Islet of Langerhans (tissue), 1 donor: ENCODE results near the gene LSAMP.
A peak's percentile ranks its signal among the peaks of the same experiment; 100 is the strongest.

Experiments
- FAIRE-seq: peaks from one replicate; lab custom pipeline; 2011; peaks lifted over from hg19 to GRCh38; lab: Jason Lieb, UNC

Gene LSAMP

DNA sequence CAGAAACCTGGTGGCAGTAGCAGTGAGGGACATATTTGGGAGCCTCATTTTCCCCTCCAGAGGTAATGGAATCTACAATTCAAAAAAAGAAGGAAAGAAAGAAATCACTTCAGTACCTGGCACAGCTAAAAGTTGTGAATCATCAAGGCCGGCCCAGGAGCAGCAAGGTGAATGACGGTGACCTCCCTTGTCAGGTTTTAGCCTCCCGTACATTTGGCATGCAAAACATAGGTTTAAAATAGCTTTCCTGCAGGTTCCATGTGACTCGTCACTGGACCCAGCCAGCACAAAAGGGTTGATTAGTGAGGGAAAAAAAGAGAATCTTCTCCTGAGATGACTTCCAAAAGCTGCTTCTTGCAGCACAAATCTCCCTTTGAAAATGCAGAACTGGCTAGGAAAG, 394.2 kb downstream of the LSAMP start:
- no peak for FAIRE-seq

DNA sequence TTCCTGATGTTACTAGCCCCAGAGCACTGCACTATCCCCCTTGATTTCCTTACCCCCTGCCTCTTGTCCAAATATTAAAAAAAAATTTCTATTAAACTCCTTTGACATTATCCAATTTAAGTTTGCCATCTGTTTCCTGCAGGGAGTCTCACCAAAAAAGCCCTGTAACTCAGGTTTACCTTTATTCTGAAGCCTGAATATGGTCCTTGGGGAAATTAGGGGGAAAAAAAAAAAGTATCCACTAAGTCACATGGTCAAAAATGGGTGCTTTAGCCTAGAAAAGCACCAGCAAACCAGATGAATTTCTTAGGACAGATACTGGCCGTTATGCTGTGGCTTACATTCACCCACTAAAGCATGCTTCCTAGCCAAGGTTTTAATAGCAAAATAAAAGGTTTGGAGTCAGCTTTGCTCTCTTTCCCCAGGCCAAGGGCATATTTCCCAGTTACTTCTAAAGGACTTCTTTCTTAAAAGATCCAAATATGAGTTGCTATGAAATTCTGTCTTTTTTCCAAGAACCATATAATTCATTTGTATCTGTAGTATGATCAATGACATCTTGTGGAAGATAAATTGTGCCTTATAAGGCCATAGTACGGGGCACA, 394.9 kb downstream of the LSAMP start:
- FAIRE-seq, result no peak

DNA sequence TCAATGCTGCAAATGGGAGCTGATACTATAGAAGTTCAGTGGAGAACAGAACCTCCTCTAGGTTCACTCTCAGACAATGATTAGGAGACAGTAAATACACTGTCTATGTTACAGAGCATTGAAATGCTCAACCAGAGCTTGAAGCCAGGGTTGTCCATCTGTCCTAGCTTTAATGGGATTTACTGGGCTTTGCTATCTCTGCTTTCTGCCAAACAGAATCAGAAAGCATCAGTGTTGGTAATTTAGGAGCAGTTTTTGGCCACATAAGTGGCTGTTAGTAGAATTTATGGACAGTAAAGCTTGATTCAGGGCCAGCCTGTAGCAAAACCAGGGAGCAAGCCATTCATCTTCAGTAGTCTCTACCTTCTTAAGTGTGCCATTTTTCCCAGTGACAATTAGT, 396.3 kb downstream of the LSAMP start:
- no peak for FAIRE-seq

DNA sequence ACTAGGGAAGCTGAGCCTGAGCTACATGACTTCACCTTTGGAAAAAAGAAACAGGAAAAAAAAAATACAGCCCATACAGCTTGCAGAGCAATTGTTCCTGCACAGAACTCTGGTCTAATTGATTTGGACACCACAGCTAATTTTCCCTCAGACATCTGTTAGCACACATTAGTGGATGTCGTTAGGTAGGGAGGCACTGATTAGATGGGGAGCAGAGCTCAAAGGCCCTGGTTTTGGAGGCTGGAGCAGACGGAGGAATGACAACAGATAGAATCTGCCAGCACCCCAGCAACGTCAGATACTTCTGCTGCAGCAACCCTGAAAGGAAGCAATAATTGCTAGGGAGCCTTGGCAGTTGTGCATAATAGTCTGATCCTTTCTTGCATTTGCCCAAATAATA, 398.9 kb downstream of the LSAMP start:
- FAIRE-seq, result peak; percentile 97

DNA sequence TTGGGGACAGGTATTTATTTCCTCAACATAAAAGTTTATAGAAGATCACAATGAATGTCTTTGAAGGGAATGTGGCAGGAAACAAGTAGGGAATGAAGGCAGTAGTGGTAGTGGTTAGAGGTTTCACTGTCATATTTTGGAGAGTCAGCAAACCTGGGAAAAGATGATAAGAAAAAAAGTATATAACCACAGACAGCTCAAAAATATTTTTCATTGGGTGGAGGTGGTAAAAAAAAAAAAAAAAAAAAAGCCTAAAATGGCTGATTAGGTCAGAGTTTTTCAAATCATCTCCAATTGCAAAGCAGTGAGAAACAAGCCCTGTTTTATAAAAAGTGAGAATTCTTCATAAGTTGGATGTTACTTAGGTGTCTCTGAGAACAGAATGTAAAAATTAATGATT, 400.0 kb downstream of the LSAMP start:
- FAIRE-seq, result no peak

DNA sequence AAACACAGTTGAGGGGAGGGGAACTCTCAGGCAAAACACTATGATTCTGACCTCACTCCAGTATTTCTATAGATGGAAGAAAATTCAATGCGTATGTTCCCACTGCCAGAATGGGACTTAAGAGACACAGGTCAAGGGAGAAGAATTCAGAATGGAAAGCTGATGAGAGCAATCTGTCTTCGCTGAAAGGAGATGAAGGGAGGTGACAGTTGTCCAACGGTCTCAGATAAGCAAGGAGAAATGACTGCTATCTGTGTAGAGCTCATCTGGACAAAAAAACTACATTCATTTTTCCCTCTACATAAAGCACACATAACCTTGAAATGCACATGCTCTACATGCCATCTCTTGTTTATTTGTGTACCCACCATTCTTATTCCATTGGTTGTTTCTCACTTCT, 405.1 kb downstream of the LSAMP start:
- FAIRE-seq, result no peak

DNA sequence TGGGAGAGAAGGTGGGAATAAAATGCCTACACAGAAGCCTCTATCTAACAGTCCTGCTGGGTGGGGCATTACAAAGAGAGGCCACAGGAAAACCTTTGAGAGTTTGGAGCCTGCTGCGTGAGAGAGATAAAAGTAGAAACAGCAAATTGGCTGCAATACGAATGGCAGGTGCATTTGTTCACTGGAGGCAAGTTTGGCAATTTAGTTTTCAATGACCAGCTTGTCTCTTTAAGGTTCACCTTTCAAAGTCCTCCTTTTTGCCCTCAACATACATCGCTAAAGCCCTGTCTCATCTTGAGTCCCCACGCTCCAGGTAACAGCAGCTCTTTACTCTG, 405.7 kb downstream of the LSAMP start:
- FAIRE-seq, result no peak

DNA sequence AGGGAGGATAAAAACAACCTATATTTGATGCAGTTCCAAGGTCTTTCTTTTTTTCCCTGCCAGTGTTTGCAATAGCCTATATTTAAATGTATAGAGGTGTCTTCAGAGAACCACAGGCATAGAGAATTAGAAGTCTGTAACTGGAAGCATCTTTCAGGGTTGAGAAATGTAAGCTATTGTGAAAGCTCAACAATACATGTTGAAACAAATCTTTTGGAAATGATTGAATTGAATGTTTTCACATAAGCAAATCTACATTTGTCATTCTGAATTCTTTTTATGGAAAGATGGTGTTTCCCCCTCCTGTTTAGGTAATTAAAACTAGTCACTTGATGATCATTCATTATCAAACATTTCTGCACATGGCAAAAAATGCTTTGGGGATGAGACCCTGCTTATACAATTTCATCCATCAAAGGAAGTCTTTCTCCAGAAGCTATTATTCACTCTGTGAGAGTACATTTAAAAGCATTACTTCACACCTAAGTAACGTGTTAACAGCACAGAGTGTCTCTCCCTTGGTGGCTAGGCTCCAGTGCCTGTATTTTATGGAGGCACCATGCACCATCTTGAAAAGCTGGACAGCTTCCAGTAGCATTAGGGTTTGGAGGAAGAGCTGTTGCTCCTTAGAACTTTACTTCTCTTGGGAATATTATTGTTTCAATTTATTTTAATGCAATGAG, 406.2 kb downstream of the LSAMP start:
- FAIRE-seq, result no peak

DNA sequence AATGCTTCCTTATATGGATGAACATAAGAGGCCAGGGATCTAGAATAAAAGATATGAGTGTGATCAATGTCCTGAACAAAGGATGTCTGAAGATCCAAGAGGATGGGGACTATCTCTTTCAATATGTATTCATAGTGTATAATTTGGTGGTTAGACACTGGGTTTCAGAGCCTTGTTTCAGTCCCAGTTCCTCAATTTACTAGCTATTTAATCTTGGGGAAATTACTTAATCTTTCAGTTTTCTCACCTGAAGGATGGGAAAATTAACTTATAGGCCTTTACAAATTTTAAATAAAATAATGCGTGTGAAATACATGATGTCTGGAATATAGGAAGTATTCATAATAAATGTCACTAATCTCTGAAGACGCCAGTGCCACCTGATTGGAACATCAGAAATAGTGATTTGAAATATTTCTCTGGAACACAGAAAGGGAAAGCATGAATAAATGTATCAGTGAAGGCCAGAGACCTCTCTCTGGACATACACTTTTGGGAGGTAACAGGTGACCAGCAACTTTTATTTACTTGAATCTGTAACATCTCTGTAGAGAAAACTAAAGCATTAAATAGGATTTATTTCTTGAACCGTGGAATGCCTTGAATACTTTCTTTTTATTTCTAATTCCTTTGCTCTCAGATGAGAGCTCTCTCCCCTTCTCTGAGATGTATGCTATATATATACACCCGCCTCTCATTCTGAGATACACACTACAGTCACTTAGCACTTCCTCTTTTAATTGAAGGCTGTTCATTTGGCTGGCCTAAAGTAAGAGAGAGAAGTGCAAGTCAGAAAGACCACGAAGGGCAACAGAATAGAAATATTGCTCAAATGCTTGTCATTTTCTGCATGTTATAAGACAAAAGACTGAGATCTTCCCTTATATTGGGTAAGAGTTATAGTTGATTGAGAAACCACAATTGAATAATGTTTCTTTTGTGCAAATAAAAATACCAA, 407.1 kb downstream of the LSAMP start:
- FAIRE-seq, result no peak

DNA sequence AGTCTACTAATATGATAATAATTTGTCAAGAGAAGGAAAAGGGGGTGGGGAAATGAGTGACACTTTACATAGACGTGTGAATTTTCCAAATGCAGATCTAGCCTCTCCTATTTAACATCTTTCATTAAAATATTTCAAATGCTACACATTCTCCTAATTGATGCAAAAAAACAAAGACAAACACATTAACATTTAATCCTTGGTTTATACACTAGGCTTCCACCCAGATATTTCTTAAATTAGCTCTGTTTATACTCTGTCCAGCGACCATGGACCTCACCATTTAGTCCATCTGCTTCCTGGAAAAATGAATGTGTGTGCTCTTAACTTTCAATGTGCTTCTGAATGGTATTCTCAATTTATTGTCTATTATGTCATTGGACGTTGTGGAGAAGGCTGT, 409.9 kb downstream of the LSAMP start:
- FAIRE-seq, result peak; percentile 91

DNA sequence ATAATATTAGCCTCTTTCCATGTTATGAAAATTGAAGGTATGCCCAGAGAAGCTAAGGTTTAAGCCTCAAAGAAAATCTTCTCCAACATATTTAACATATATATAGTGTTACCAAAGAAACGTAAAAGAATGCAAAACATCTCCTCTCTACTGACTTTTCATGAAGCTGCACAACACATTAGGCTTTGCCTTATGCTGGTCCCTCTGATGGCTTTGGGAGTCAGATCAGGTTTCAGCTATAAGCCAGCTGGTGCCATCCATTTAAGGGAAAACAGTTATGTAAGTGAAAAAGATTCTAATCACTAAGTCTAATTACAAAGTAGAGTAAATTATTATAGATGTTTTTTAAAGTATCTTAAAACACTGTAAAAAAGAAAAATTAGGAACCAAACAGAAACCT, 410.5 kb downstream of the LSAMP start:
- FAIRE-seq, result peak; percentile 79

DNA sequence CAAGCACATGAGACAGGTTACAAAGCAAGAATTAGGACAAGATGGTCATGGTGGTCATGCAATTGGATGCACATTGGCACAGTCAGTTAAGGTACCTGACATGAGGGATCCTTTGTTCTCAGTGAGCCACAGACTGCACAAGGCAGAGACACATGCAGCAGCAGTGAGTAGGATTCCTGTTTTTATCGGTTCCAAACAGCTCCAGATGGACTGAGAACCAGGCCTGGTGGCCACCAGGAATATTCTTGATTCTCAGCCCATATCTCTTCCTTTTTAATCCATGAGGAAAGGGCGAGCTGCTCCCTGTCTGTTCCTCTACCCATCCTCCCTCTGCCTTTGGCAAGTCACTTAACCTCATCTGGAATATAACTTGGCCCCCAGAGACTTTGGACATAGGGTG, 411.2 kb downstream of the LSAMP start:
- no peak for FAIRE-seq

DNA sequence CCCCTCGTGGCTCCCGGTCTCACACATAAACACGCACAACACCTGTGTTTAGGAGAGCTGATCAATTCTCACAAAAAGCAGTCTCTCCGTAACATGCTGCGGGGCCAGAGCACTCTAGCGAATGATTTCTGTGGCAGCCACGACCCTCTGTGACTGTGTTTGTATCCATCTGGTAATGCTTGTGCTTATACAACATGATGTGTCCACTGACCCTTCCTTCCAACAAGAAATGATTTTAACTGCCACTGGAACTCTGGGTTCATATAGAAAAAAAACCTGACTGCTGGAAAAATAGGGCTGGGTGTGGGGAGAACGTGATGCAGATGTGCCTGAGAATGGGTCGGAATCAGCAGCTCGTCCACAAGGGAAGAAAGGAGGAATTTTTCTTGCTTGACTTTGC, 411.8 kb downstream of the LSAMP start:
- no peak for FAIRE-seq

DNA sequence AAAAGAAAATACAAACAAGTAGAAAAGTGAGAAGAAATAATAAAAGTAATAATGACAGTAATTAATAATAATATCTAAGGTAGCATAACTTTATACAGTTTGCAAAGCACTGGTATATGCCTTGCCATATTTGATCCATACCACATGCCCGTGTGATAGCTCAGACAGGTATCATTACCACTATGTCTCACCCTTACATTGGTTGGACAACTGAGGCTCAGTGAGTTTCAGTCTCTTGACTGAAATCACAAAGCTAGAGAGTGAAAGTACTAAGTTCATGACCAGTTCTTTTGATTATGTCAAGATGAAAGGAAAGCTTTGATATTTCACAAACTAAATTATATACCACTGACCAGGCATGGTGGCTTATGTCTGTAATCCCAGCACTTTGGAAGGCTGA, 413.1 kb downstream of the LSAMP start:
- FAIRE-seq, result no peak

DNA sequence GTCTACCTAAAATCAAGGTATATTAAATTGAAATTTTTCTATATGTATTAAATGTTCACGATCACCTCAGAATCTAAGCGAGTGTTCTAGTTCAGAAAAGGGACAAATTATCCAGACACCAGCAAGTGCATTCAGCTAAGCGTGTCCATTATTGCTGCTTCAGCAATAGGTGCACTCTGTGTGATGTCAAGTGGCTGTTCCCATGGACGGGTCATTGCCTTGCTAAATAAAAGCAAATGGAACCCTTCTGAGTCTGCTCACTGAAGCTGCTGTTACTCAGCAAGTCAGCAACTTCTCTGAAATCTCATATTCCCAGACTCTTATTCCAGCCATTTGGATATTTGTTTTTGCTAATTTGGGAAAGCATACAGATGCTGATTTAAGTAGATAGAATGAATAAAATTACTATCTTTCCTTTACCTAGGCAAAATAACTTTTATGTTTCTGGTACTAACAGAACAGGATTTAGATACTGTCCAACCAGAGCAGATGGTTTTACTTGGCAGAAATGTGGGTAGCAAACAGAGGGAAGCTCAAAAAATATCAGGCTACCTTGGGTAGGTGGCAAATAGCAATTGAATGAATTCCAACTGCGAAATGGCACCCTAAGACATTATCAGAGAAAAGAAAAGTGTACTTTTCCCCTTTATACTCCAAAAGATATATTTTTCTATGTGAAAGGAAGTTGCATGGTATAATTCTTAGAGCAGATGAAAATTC, 415.0 kb downstream of the LSAMP start:
- FAIRE-seq, result peak; percentile 96

DNA sequence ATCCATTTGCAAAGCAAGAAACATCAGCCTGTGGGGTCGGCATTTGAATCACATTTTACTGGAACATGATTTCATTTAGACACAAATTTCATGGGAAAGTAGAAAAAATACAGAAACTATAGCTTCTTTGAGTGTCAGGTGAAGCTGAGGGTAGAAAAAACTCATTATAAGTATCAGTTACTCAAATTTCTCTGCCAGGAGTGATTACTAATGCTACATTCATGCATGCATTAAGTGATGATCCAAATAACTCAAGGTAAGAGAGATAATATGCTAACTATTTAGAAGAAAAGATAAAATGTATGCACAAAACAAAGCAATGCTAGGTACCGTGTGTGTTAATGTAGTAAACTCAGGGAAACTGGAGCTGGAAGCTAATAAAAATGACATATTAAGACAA, 416.0 kb downstream of the LSAMP start:
- no peak for FAIRE-seq

DNA sequence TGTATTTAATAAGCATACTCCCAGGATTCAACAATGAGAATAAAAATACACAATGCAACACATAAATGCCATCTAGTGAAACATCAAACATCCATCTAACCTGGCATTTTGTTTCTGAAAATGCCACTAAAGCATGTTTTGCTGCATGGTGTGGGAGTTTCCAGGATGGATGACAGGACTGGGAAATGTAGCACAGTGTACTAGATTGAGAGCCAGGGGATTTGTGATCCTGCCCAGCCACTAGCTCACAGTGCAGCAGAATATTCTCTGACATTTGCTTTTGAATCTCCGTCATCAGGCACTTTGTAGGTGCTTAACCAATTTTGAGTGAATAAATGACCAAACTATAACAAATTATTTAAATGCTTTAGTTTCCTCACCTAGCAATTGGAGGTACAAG, 417.1 kb downstream of the LSAMP start:
- FAIRE-seq, result no peak

DNA sequence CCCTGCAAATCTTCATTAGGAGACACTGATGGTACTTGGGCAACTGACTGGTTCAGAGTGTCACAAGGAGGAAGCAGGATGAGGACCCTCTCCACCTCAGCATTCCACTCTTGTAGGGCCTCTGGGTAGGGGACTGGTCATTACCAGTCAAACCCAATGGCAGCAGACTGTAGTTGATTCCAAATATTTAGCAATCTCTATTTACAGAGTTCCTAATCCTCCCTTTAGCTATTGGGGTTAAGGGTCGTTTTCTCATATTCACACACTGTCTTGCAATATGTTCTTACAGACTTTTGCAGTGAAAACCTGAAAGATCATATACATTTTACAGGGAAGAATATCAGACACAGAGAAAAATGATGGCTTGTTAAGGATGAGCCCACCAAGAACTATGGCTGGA, 424.3 kb downstream of the LSAMP start:
- FAIRE-seq, result no peak

DNA sequence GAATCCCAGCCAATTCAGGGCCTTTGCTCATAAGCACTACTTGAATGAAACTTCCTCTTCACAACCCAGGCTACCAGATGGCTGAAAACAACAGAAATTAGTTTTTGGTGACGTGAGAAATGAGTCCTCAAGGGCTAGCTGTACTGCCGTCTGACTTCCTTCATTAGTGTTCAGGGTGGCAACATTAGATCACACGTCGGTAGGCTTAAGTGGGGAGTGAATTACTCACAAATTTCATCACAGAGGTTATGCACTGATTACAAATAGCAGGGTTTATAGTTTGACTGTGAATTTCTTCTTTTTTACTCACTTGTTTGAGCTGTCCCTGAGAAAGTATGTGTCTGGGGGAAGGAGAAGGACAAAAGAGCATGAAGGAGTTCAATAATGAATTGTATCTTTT, 424.8 kb downstream of the LSAMP start:
- peak; percentile 97 for FAIRE-seq

DNA sequence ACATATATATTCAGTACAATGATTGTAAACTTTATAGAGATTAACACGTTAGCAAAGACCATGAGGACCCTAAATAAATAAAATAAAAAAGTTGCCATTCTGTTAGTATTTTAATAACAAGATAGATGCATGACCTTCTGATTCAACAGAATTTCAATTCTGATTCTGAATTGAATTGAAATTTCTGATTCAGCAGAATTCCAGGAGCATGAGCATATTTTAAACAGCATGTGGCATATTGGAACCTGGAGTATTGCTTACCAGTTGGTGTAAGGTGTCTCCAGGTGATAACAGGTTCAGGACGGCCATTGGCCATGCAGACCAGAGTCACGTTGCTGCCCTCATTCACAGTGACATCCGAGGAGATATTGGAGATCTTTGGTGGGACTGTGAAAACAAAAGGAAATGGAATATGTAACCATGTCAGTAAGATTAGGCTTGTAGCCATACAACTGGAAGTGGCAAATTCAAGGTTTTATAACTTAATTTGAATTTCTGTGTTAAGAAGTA, 426.0 kb downstream of the LSAMP start:
- peak; percentile 49 for FAIRE-seq

DNA sequence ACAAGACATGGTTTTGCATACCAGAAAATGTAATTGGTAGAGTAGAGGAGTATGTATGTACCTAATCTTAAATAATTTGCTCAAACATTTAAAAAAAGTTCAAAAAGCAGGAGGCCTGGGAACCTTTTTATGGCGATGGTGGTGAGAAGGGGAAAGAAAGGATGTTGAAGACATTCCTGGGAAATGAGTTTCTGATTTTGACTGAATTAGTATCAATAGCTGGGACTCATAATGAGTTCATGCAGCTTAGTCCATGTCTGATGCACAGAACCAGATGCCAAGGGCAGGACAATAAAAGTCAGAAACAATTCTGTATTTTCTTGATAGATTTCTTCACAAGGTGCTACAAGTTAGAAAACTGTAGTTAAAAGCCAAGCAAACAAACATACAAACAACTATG, 426.6 kb downstream of the LSAMP start:
- FAIRE-seq, result no peak

DNA sequence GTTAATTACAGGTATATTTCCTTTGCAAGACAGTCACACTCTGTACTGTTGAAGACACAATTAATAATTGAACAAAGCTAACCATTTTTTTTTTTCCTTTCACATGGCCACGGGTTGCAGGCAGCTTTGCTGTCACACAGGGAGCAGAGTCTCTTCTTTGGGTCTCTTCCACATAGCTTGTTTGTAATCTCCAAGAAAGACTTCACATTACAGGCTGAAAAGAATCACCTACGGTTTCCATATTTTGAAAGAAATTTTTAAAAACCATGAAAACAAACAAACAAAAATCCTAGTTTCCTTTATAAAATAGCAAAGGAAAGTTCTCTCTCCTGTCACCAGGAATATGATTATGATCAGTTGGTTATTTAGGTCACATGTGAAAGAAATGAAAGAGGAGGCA, 429.4 kb downstream of the LSAMP start:
- peak; percentile 77 for FAIRE-seq

DNA sequence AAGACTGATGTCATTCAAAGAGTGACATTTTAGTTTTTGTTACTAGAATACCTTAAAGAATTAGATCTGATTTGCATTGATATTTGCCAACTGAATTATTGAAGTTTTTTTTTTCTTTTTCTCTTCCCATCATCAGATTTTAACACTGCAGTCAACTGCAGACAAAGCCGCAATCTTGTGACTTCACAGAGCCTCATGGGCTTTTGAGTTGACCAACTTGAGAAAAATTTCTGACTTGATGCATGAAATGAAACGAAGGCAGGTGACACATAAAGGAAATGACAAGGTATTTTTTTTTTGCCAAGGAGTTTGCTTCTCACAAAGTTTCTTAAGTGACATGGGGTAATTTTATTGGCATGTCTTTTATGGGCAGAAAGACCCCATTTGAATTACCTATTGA, 438.3 kb downstream of the LSAMP start:
- FAIRE-seq, result no peak
